22Rv1 (cell line): ENCODE measurements around the gene GALNTL6.

Experiments
- CTCF ChIP-seq: fragments of 450-650 bp; IDR thresholded peaks from 2 replicates; pipeline ENCODE4 v1.5.1; 2017; ENCODE audit warnings: mild to moderate bottlenecking
- ZFX ChIP-seq: fragments of 450-650 bp; IDR thresholded peaks from 2 replicates; pipeline ENCODE4 v1.6.1; 2017; ENCODE audit warnings: antibody characterized with exemption, borderline replicate concordance

- no peak for TF ChIP-seq CTCF
- TF ChIP-seq ZFX = no peak
These were observed 76.5 kb downstream of the GALNTL6 start for GRCh38 chr4:171889681-171890080.
